ENCODE results near the gene CRYZ.

- TF ChIP-seq, protein P1, sequence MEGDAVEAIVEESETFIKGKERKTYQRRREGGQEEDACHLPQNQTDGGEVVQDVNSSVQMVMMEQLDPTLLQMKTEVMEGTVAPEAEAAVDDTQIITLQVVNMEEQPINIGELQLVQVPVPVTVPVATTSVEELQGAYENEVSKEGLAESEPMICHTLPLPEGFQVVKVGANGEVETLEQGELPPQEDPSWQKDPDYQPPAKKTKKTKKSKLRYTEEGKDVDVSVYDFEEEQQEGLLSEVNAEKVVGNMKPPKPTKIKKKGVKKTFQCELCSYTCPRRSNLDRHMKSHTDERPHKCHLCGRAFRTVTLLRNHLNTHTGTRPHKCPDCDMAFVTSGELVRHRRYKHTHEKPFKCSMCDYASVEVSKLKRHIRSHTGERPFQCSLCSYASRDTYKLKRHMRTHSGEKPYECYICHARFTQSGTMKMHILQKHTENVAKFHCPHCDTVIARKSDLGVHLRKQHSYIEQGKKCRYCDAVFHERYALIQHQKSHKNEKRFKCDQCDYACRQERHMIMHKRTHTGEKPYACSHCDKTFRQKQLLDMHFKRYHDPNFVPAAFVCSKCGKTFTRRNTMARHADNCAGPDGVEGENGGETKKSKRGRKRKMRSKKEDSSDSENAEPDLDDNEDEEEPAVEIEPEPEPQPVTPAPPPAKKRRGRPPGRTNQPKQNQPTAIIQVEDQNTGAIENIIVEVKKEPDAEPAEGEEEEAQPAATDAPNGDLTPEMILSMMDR (IDR thresholded peaks at IDR 0.05), result no peak
- TF ChIP-seq POLR2A (IDR thresholded peaks at IDR 0.05), result no peak
These were observed 16.1 kb upstream of the CRYZ start for GRCh38 chr1:74748960-74749359.

Data from adrenal gland (tissue), 5 donors.